HG03025 (cell line): ENCODE data around the gene SMAD7.
A peak's percentile ranks its signal among the peaks of the same experiment; 100 is the strongest.

ENCODE experiments used
- ATAC-seq: cut with Tn5 transposase; IDR thresholded peaks from one replicate; pipeline ENCODE4 v1.9.1; 2021; ENCODE audit warnings: mild to moderate bottlenecking, moderate library complexity; ENCODE audit not compliant: unreplicated experiment, low FRiP score

Gene SMAD7

DNA sequence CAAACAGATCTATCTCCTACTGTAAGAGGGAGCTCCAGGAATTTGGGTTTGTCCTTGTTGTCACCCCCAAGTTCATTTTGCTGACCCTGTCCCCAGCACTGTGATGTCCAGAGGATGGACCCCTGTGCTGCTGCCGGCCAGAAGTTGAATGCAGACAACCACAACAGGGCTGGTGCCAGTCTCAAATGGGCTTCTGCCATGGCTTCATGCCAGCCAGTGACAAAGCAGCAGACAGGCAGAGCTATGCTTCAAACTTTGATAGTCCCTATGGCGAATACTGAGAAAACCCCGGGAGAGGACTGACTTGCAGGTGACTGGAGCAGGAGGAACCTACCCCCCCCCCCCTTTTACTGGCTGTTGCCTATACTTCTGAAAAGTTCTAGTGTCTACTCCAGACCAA lies 3.2 kb downstream of the SMAD7 start:
- ATAC-seq: no peak

DNA sequence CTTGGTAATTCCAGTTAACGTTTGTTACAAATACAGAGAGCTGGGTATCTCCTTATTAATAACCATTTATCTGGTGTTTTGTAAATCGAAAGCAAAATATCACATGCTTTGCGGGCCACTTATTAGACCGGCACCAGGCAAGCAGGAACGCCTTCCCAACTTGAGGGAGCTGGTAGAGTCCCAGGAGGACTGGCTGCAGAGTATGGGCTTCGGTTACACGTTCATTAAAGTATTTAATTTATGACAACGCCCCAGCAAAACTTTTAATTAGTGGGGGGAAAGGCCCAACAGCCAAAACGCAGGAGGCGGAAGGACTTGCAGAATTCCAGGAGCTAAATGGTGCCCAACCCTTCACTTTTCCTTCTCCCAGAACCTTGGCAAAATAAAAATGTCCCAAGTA lies 3.7 kb downstream of the SMAD7 start:
- no peak for ATAC-seq

DNA sequence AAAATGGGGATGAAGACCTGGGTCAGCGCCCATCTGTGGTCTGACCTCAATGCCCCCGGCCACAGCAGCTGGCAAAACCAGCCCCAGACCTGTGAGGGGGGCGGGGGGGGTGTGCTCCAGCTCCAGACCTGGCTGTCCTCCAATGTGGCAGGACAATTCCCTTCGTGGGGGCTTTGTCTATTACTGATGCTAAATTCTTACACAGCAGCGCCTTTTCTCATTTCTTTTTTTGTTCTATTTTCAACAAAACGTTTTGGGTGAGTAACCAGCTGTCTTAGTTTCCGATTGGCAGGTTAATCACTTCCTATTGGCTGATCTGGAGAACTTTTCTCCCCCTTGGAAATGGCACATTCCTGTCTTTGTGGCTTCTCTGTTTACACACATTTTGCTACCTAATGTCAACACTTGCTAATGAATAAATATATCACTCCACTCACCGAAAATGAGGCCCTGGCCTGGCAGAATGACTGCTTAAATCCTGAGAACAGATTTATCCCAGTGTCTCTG lies 4.4 kb downstream of the SMAD7 start:
- no peak for ATAC-seq

GRCh38 chr18:48945953-48946217 lies 4.9 kb downstream of the SMAD7 start:
- ATAC-seq: no peak

DNA sequence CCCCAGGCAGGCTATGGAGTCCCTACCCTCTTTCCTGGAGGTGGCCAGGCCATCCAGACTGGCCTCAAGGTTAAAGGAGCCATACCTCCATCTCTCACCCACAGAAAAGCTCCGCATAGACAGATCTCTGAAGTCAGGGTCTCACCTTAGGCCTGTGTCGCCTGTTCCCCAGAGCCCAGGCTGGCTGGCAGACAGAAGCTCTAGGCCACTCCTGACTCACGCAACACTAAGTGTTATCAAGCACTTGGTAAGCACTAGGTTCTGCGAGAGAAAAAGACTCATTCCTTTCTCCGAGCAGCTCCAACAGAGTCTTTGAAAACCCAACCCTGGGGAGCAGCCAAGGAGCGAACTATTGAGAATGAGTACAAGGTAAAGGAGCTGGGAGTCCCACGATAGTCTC lies 6.1 kb downstream of the SMAD7 start:
- ATAC-seq: no peak

- no peak for ATAC-seq
Measured at GRCh38 chr18:48943736-48944527, 6.8 kb downstream of the SMAD7 start.

DNA sequence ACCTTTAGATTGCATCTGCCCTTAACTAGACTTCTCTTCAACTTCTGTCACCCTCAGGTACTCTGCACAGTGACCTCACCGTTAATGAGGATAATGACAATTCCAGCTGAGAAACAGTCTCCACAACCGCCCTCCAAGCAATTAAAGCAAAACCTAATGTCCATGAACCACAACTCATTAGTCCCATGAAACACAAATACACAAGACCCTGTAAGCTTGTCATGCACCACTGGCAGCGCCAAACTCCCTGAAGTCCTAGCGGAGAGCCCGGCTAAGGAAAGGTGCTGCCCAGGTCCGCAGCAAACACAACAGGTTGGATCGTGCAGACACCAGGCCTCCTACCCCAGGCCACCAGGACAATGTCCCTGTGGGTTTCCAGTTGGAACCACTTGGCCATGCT lies 7.4 kb downstream of the SMAD7 start:
- no peak for ATAC-seq

DNA sequence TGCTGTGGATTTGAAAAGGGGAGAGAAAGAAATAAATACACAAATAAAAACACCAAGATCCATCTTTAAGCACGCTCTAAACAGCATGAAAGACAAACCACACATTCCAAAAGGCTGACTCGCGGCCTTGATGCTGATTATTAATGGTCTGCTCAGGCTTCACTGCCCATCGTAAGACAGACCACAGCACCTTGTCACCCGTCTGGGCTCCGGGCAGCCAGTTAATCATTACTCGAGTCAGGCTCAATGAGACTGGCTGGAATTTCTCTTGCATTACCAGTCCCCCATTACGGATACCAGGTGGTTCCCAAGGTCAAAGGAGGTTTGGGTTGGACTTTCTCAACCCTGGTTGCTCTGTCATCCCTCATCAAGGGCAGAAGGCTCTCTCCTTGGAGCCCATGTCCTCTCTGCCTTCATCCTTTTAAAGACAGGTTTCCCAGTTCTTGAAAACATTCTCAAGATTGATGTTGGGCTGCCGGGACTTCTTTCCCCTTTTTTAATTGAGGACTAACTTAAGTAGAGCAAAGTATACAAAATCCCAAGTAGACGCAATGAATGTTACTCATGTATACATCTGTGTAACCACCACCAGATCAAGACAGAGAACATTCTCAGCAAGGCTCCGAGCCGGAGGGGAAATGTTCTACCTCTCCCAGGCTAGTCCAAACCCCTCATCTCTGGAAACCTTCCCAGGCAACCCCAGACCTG lies 8.1 kb downstream of the SMAD7 start:
- ATAC-seq: no peak

DNA sequence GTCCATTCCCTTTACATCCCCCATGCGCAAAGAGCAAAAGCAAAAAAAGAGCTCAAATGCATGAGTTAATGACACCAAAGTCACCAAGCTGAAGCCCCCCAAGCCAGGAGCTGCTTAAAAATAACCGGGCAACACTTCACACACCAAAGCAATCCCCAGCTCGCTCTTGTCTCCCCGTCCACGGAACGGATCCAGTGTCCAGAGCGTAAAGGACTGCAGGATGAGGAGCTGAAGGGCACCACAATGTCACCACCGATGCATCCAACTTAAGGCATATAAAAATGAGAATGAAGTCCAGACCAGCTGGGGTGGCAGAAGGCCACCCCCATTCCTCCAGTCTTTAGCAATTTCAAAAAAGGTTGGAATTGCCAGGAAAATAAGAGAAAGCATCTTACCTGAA lies 8.7 kb downstream of the SMAD7 start:
- no peak for ATAC-seq

DNA sequence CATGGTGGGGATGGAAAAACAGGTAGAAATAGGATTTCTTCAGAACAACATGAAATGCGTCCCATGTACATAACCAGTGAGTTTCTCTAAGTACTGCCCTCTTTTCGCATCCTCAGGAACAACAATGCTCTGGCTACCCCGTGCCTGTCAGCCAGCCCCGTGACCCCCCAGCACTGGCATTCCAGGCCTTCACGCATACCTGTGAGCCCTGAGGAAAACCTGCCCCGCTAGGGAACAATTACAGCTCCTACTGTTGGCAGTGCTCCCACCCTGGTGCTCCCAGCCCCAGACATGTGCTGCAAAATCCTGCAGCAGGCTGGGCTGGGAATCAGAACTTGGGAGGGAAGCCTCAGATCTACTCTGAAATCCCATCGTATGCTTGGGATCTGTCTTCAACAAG lies 9.1 kb downstream of the SMAD7 start:
- ATAC-seq: no peak

GRCh38 chr18:48940854-48941611 lies 9.7 kb downstream of the SMAD7 start:
- no peak for ATAC-seq

DNA sequence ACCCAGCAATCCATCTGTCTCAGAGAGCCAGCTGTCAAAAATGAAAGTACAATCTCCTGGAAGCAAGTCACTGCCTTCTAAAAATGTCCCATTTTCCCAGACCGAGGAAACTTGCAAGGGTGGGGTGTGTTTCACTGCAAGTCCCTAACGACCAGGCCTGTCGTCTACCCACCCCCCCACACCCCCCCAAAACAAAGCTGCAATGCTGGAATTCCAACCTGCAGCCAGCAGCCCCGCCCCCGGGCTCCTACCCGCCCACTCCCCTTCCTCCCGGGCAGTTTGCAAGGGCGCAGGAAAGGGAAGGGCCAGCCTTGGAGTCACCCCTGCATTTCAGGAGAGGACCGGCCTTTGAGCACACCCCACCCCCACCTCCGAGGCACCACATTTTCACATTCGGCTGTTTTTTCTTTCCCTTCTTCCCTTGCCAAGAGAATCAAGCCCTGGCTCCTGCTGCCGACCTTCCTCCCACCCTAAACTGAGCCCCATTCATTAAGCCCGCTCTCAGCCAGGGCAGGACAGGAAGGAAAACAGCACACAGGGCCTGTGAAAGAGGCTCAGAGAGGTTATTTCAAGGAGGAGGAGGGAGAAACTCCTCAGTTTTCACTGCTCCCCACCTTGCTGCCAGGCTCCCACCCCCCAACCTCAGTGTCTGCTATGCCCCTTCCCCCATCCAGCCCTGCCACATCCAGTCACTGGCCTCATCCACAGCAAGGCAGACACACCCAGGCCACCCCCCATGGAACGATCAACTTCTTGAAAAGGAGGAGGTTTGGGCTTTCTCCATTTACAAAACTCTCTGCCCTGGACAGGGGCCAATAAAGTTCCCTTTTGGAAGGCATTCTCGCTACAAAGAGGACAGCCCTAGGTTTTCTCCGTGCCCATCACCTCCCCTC lies 11.3 kb downstream of the SMAD7 start:
- ATAC-seq: no peak

DNA sequence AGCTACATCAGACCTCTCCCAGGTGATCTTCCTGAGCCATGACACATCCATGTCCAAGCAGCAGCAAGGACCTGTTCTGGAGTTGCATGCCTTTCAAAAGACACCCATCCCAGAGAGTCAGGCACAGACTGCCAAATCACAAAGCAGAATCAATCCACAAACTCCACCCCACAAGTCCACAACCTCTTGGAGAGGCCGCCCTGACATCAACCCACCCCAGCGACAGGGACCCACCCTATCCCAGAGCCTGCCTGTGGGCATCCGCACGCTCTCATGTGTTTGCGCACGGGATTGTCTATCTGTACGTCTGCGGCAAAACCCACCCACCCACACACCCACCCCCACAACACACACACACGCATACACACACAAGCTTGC lies 11.9 kb downstream of the SMAD7 start:
- no peak for ATAC-seq

GRCh38 chr18:48937869-48938750 lies 12.7 kb downstream of the SMAD7 start:
- no peak for ATAC-seq

GRCh38 chr18:48935433-48935774 lies 15.4 kb downstream of the SMAD7 start:
- no peak for ATAC-seq

GRCh38 chr18:48934723-48935432 lies 15.9 kb downstream of the SMAD7 start:
- peak; percentile 53 for ATAC-seq

GRCh38 chr18:48934415-48934722 lies 16.4 kb downstream of the SMAD7 start:
- no peak for ATAC-seq

GRCh38 chr18:48933578-48934414 lies 17.0 kb downstream of the SMAD7 start:
- no peak for ATAC-seq
